ENCODE data around the gene MALAT1.
A peak's percentile ranks its signal among the peaks of the same experiment; 100 is the strongest.

Gene MALAT1

DNA sequence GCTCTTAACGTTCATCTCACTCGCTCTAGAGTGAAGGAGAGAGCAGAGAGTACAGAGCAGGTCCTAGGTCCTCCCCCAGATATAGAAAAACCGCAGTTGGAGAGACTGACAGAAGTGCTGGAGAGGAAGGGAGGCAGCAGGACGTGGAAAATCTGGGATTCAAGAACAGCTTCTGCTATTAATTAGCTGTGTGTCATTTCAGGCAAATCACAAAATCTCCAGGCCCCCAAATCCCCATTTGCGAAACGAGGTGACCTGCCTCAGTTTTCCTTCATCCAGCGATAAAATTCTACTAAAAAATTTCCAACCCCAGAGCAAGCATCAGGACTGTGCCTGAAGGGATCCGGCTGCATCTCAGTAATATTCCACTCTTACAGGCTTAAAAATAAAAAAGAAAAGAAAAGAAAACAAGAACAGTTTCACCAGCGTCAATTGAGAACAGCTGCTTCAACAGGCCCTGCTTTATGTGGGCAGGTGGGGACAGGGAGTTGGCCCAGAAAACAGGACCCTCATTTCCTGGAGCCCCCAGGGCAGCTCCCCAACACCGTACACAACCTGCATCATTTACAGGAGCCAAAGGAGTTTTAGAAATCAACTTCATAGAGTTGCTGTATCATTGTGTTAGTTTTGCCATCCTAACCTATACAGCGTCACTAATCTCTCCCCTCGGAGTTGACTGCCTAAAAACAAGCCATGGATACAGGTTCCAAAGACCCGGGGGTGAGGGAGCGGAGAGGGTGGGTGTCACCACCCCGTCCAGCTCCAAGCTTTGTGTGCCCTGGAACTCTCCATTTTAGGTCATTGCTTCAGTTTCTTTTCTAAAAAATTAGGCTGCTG lies 2.3 kb upstream of the MALAT1 start:
- H3K27me3 ChIP-seq (ENCODE audit: control insufficient read depth, insufficient read depth, low read length) = no peaks in the 10 kb centered on the region
- peaks cover 13% of the 10 kb centered on the region for H3K36me3 ChIP-seq (ENCODE audit: control insufficient read depth, insufficient read depth, low read length)
- peak overlapping the region; percentile 97 for H3K27ac ChIP-seq (ENCODE audit: low read depth, low read length)
- peak overlapping the region; percentile 21 for H3K4me3 ChIP-seq (ENCODE audit: low read length)
- peak overlapping the region; percentile 76 for H3K9ac ChIP-seq (ENCODE audit: low read length)
- H3K4me1 ChIP-seq (ENCODE audit: control insufficient read depth, insufficient read depth, low read length) = peaks cover 47% of the 10 kb centered on the region

DNA sequence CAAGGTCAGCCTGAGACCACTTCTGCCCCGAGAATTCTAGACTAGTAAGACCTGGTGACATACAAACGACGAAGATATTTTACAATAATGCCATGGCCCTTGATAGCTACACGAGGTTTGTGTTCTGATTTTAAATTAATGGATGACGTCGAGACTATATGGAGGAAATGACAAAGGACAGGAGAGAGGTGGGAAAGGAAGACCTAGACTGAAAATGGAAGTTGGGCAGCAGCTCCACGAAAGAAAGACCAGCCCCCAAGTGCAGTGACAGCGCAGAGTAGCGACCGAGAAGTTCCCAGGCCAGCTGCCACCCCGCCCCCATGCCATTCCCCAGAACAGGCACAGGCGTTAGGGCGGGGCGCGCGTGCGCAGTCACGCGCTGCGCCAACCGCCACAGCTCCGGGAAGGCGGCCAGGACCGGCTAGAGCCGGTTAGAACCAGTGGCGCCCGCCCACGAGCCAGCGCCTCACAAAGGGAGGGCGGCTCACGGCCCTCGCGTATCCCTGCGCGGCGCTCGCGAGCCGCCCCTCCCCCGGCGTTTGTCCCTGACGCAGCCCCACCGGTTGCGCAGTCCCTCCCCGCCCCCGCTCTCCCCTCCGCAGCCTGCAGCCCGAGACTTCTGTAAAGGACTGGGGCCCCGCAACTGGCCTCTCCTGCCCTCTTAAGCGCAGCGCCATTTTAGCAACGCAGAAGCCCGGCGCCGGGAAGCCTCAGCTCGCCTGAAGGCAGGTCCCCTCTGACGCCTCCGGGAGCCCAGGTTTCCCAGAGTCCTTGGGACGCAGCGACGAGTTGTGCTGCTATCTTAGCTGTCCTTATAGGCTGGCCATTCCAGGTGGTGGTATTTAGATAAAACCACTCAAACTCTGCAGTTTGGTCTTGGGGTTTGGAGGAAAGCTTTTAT lies 1.5 kb upstream of the MALAT1 start:
- Histone ChIP-seq H3K9ac (ENCODE audit: low read length) (peak overlapping the region; percentile 98), H3K36me3 (ENCODE audit: control insufficient read depth, insufficient read depth, low read length) (peaks cover 20% of the 10 kb centered on the region), H3K4me3 (ENCODE audit: low read length) (peak overlapping the region; percentile 100), H3K27me3 (ENCODE audit: control insufficient read depth, insufficient read depth, low read length) (no peaks in the 10 kb centered on the region), H3K27ac (ENCODE audit: low read depth, low read length) (peak overlapping the region; percentile 100), H3K4me1 (ENCODE audit: control insufficient read depth, insufficient read depth, low read length) (peaks cover 39% of the 10 kb centered on the region)

DNA sequence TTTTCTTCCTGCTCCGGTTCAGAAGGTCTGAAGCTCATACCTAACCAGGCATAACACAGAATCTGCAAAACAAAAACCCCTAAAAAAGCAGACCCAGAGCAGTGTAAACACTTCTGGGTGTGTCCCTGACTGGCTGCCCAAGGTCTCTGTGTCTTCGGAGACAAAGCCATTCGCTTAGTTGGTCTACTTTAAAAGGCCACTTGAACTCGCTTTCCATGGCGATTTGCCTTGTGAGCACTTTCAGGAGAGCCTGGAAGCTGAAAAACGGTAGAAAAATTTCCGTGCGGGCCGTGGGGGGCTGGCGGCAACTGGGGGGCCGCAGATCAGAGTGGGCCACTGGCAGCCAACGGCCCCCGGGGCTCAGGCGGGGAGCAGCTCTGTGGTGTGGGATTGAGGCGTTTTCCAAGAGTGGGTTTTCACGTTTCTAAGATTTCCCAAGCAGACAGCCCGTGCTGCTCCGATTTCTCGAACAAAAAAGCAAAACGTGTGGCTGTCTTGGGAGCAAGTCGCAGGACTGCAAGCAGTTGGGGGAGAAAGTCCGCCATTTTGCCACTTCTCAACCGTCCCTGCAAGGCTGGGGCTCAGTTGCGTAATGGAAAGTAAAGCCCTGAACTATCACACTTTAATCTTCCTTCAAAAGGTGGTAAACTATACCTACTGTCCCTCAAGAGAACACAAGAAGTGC lies 661 bp upstream of the MALAT1 start:
- H3K4me1 ChIP-seq (ENCODE audit: control insufficient read depth, insufficient read depth, low read length) = peaks cover 31% of the 10 kb centered on the region
- H3K9ac ChIP-seq (ENCODE audit: low read length) = peak overlapping the region; percentile 98
- H3K27ac ChIP-seq (ENCODE audit: low read depth, low read length) = peak overlapping the region; percentile 100
- H3K27me3 ChIP-seq (ENCODE audit: control insufficient read depth, insufficient read depth, low read length) = no peaks in the 10 kb centered on the region
- H3K36me3 ChIP-seq (ENCODE audit: control insufficient read depth, insufficient read depth, low read length) = peaks cover 27% of the 10 kb centered on the region
- H3K4me3 ChIP-seq (ENCODE audit: low read length) = peak overlapping the region; percentile 100

DNA sequence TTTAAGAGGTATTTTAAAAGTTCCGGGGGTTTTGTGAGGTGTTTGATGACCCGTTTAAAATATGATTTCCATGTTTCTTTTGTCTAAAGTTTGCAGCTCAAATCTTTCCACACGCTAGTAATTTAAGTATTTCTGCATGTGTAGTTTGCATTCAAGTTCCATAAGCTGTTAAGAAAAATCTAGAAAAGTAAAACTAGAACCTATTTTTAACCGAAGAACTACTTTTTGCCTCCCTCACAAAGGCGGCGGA lies 193 bp upstream of the MALAT1 start:
- no peaks in the 10 kb centered on the region for H3K27me3 ChIP-seq (ENCODE audit: control insufficient read depth, insufficient read depth, low read length)
- peak overlapping the region; percentile 98 for H3K9ac ChIP-seq (ENCODE audit: low read length)
- peaks cover 26% of the 10 kb centered on the region for H3K4me1 ChIP-seq (ENCODE audit: control insufficient read depth, insufficient read depth, low read length)
- peak overlapping the region; percentile 100 for H3K27ac ChIP-seq (ENCODE audit: low read depth, low read length)
- peak overlapping the region; percentile 100 for H3K4me3 ChIP-seq (ENCODE audit: low read length)
- peaks cover 27% of the 10 kb centered on the region for H3K36me3 ChIP-seq (ENCODE audit: control insufficient read depth, insufficient read depth, low read length)

DNA sequence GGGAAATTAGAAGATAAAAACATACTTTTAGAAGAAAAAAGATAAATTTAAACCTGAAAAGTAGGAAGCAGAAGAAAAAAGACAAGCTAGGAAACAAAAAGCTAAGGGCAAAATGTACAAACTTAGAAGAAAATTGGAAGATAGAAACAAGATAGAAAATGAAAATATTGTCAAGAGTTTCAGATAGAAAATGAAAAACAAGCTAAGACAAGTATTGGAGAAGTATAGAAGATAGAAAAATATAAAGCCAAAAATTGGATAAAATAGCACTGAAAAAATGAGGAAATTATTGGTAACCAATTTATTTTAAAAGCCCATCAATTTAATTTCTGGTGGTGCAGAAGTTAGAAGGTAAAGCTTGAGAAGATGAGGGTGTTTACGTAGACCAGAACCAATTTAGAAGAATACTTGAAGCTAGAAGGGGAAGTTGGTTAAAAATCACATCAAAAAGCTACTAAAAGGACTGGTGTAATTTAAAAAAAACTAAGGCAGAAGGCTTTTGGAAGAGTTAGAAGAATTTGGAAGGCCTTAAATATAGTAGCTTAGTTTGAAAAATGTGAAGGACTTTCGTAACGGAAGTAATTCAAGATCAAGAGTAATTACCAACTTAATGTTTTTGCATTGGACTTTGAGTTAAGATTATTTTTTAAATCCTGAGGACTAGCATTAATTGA lies 1.0 kb downstream of the MALAT1 start:
- peaks cover 35% of the 10 kb centered on the region for H3K36me3 ChIP-seq (ENCODE audit: control insufficient read depth, insufficient read depth, low read length)

DNA sequence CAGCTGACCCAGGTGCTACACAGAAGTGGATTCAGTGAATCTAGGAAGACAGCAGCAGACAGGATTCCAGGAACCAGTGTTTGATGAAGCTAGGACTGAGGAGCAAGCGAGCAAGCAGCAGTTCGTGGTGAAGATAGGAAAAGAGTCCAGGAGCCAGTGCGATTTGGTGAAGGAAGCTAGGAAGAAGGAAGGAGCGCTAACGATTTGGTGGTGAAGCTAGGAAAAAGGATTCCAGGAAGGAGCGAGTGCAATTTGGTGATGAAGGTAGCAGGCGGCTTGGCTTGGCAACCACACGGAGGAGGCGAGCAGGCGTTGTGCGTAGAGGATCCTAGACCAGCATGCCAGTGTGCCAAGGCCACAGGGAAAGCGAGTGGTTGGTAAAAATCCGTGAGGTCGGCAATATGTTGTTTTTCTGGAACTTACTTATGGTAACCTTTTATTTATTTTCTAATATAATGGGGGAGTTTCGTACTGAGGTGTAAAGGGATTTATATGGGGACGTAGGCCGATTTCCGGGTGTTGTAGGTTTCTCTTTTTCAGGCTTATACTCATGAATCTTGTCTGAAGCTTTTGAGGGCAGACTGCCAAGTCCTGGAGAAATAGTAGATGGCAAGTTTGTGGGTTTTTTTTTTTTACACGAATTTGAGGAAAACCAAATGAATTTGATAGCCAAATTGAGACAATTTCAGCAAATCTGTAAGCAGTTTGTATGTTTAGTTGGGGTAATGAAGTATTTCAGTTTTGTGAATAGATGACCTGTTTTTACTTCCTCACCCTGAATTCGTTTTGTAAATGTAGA lies 1.7 kb downstream of the MALAT1 start:
- Histone ChIP-seq H3K4me1 (ENCODE audit: control insufficient read depth, insufficient read depth, low read length) (peaks cover 25% of the 10 kb centered on the region), H3K27ac (ENCODE audit: low read depth, low read length) (peak overlapping the region; percentile 100), H3K4me3 (ENCODE audit: low read length) (peak overlapping the region; percentile 100), H3K27me3 (ENCODE audit: control insufficient read depth, insufficient read depth, low read length) (no peaks in the 10 kb centered on the region), H3K9ac (ENCODE audit: low read length) (peak overlapping the region; percentile 98), H3K36me3 (ENCODE audit: control insufficient read depth, insufficient read depth, low read length) (peaks cover 42% of the 10 kb centered on the region)

More for the DNA sequence above, 1.0 kb downstream of the MALAT1 start:
- H3K27ac ChIP-seq (ENCODE audit: low read depth, low read length) = peak overlapping the region; percentile 100
- H3K4me3 ChIP-seq (ENCODE audit: low read length) = peak overlapping the region; percentile 100
- H3K9ac ChIP-seq (ENCODE audit: low read length) = peak overlapping the region; percentile 98
- H3K4me1 ChIP-seq (ENCODE audit: control insufficient read depth, insufficient read depth, low read length) = peaks cover 19% of the 10 kb centered on the region
- H3K27me3 ChIP-seq (ENCODE audit: control insufficient read depth, insufficient read depth, low read length) = no peaks in the 10 kb centered on the region

DNA sequence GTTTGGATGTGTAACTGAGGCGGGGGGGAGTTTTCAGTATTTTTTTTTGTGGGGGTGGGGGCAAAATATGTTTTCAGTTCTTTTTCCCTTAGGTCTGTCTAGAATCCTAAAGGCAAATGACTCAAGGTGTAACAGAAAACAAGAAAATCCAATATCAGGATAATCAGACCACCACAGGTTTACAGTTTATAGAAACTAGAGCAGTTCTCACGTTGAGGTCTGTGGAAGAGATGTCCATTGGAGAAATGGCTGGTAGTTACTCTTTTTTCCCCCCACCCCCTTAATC lies 2.3 kb downstream of the MALAT1 start:
- Histone ChIP-seq H3K9ac (ENCODE audit: low read length) (peak overlapping the region; percentile 98), H3K27me3 (ENCODE audit: control insufficient read depth, insufficient read depth, low read length) (no peaks in the 10 kb centered on the region), H3K4me1 (ENCODE audit: control insufficient read depth, insufficient read depth, low read length) (peaks cover 25% of the 10 kb centered on the region), H3K27ac (ENCODE audit: low read depth, low read length) (peak overlapping the region; percentile 100), H3K4me3 (ENCODE audit: low read length) (peak overlapping the region; percentile 100), H3K36me3 (ENCODE audit: control insufficient read depth, insufficient read depth, low read length) (peaks cover 46% of the 10 kb centered on the region)

DNA sequence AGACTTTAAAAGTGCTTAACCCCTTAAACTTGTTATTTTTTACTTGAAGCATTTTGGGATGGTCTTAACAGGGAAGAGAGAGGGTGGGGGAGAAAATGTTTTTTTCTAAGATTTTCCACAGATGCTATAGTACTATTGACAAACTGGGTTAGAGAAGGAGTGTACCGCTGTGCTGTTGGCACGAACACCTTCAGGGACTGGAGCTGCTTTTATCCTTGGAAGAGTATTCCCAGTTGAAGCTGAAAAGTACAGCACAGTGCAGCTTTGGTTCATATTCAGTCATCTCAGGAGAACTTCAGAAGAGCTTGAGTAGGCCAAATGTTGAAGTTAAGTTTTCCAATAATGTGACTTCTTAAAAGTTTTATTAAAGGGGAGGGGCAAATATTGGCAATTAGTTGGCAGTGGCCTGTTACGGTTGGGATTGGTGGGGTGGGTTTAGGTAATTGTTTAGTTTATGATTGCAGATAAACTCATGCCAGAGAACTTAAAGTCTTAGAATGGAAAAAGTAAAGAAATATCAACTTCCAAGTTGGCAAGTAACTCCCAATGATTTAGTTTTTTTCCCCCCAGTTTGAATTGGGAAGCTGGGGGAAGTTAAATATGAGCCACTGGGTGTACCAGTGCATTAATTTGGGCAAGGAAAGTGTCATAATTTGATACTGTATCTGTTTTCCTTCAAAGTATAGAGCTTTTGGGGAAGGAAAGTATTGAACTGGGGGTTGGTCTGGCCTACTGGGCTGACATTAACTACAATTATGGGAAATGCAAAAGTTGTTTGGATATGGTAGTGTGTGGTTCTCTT lies 2.8 kb downstream of the MALAT1 start:
- peak overlapping the region; percentile 98 for H3K9ac ChIP-seq (ENCODE audit: low read length)
- peaks cover 21% of the 10 kb centered on the region for H3K4me1 ChIP-seq (ENCODE audit: control insufficient read depth, insufficient read depth, low read length)
- H3K27ac ChIP-seq (ENCODE audit: low read depth, low read length) = peak overlapping the region; percentile 100
- no peaks in the 10 kb centered on the region for H3K27me3 ChIP-seq (ENCODE audit: control insufficient read depth, insufficient read depth, low read length)
- peaks cover 50% of the 10 kb centered on the region for H3K36me3 ChIP-seq (ENCODE audit: control insufficient read depth, insufficient read depth, low read length)
- H3K4me3 ChIP-seq (ENCODE audit: low read length) = peak overlapping the region; percentile 100

DNA sequence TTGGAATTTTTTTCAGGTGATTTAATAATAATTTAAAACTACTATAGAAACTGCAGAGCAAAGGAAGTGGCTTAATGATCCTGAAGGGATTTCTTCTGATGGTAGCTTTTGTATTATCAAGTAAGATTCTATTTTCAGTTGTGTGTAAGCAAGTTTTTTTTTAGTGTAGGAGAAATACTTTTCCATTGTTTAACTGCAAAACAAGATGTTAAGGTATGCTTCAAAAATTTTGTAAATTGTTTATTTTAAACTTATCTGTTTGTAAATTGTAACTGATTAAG lies 3.4 kb downstream of the MALAT1 start:
- peak overlapping the region; percentile 100 for H3K27ac ChIP-seq (ENCODE audit: low read depth, low read length)
- peaks cover 22% of the 10 kb centered on the region for H3K4me1 ChIP-seq (ENCODE audit: control insufficient read depth, insufficient read depth, low read length)
- peak overlapping the region; percentile 98 for H3K9ac ChIP-seq (ENCODE audit: low read length)
- H3K4me3 ChIP-seq (ENCODE audit: low read length) = peak overlapping the region; percentile 100
- no peaks in the 10 kb centered on the region for H3K27me3 ChIP-seq (ENCODE audit: control insufficient read depth, insufficient read depth, low read length)
- H3K36me3 ChIP-seq (ENCODE audit: control insufficient read depth, insufficient read depth, low read length) = peaks cover 51% of the 10 kb centered on the region

DNA sequence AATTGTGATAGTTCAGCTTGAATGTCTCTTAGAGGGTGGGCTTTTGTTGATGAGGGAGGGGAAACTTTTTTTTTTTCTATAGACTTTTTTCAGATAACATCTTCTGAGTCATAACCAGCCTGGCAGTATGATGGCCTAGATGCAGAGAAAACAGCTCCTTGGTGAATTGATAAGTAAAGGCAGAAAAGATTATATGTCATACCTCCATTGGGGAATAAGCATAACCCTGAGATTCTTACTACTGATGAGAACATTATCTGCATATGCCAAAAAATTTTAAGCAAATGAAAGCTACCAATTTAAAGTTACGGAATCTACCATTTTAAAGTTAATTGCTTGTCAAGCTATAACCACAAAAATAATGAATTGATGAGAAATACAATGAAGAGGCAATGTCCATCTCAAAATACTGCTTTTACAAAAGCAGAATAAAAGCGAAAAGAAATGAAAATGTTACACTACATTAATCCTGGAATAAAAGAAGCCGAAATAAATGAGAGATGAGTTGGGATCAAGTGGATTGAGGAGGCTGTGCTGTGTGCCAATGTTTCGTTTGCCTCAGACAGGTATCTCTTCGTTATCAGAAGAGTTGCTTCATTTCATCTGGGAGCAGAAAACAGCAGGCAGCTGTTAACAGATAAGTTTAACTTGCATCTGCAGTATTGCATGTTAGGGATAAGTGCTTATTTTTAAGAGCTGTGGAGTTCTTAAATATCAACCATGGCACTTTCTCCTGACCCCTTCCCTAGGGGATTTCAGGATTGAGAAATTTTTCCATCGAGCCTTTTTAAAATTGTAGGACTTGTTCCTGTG lies 3.9 kb downstream of the MALAT1 start:
- H3K4me1 ChIP-seq (ENCODE audit: control insufficient read depth, insufficient read depth, low read length) = peaks cover 27% of the 10 kb centered on the region
- peak overlapping the region; percentile 100 for H3K27ac ChIP-seq (ENCODE audit: low read depth, low read length)
- no peaks in the 10 kb centered on the region for H3K27me3 ChIP-seq (ENCODE audit: control insufficient read depth, insufficient read depth, low read length)
- H3K4me3 ChIP-seq (ENCODE audit: low read length) = peak overlapping the region; percentile 100
- H3K36me3 ChIP-seq (ENCODE audit: control insufficient read depth, insufficient read depth, low read length) = peaks cover 51% of the 10 kb centered on the region
- H3K9ac ChIP-seq (ENCODE audit: low read length) = peak overlapping the region; percentile 98

All from rectal smooth muscle tissue (tissue), 1 donor.